Ovary (tissue), 3 donors: ENCODE results near the gene RBBP8NL.

Source experiments
- CTCF ChIP-seq, 3 donors: fragments of 450-650 bp in 2 of 3; fragments of 200-600 bp in 1 of 3; IDR thresholded peaks; one replicate each; pipeline versions ENCODE4 v1.5.1 to v1.8.0; 2016 to 2022; ENCODE audit warnings: antibody characterized with exemption in 3 of 3, mild to moderate bottlenecking in 1 of 3
- EP300 ChIP-seq: sonication (generic); formaldehyde crosslinking; IDR thresholded peaks from one replicate; pipeline ENCODE4 v1.6.1; 2017; ENCODE audit warnings: antibody characterized with exemption
- POLR2A ChIP-seq: fragments of 450-650 bp; IDR thresholded peaks from one replicate; pipeline ENCODE4 v1.6.1; 2017; ENCODE audit warnings: antibody characterized with exemption, mild to moderate bottlenecking, moderate library complexity
- donor health status: DM: no; HTN: no; CAD: no.

- TF ChIP-seq CTCF (IDR thresholded peaks at IDR 0.05) (no peak), EP300 (no peak), POLR2A (no peak)
Measured at GRCh38 chr20:62363920-62364851, 63.2 kb downstream of the RBBP8NL start.
